Esophagus squamous epithelium (tissue), 4 donors: ENCODE results near the gene DCUN1D3.

Experiments used
- POLR2A ChIP-seq, 4 donors: fragments of 450-650 bp; IDR thresholded peaks; one replicate each; pipeline ENCODE4 v1.6.1; 2017; ENCODE audit warnings: antibody characterized with exemption in 4 of 4, mild to moderate bottlenecking in 4 of 4, moderate library complexity in 3 of 4
- TF ChIP-seq, protein P1 (sequence below), 6 experiments: fragments of 450-650 bp in 4 of 6; fragments of 200-600 bp in 2 of 6; sonication (generic) in 2 of 6; IDR thresholded peaks; one replicate each; pipeline ENCODE4 v1.5.1; 2016 to 2019; ENCODE audit warnings: antibody characterized with exemption in 6 of 6, mild to moderate bottlenecking in 4 of 6, moderate library complexity in 4 of 6

GRCh38 chr16:20940871-20941635, 40.9 kb upstream of the DCUN1D3 start:
- TF ChIP-seq, protein P1, sequence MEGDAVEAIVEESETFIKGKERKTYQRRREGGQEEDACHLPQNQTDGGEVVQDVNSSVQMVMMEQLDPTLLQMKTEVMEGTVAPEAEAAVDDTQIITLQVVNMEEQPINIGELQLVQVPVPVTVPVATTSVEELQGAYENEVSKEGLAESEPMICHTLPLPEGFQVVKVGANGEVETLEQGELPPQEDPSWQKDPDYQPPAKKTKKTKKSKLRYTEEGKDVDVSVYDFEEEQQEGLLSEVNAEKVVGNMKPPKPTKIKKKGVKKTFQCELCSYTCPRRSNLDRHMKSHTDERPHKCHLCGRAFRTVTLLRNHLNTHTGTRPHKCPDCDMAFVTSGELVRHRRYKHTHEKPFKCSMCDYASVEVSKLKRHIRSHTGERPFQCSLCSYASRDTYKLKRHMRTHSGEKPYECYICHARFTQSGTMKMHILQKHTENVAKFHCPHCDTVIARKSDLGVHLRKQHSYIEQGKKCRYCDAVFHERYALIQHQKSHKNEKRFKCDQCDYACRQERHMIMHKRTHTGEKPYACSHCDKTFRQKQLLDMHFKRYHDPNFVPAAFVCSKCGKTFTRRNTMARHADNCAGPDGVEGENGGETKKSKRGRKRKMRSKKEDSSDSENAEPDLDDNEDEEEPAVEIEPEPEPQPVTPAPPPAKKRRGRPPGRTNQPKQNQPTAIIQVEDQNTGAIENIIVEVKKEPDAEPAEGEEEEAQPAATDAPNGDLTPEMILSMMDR (IDR thresholded peaks at IDR 0.05), result no peak
- TF ChIP-seq POLR2A (IDR thresholded peaks at IDR 0.05), result no peak
